Right forelimb (tissue), 1 donor: ENCODE results near the gene LIPC.
A peak's percentile ranks its signal among the peaks of the same experiment; 100 is the strongest.

Source experiments
- DNase-seq: peaks from one replicate; pipeline ENCODE4 v3.0.0-alpha.2; 2018

Gene LIPC

GRCh38 chr15:58438111-58438510, 6.3 kb downstream of the LIPC start:
- no peak for DNase-seq

GRCh38 chr15:58438956-58439355, 7.2 kb downstream of the LIPC start:
- DNase-seq, result no peak

GRCh38 chr15:58440158-58440910, 8.5 kb downstream of the LIPC start:
- no peak for DNase-seq

GRCh38 chr15:58440922-58441321, 9.1 kb downstream of the LIPC start:
- no peak for DNase-seq

DNA sequence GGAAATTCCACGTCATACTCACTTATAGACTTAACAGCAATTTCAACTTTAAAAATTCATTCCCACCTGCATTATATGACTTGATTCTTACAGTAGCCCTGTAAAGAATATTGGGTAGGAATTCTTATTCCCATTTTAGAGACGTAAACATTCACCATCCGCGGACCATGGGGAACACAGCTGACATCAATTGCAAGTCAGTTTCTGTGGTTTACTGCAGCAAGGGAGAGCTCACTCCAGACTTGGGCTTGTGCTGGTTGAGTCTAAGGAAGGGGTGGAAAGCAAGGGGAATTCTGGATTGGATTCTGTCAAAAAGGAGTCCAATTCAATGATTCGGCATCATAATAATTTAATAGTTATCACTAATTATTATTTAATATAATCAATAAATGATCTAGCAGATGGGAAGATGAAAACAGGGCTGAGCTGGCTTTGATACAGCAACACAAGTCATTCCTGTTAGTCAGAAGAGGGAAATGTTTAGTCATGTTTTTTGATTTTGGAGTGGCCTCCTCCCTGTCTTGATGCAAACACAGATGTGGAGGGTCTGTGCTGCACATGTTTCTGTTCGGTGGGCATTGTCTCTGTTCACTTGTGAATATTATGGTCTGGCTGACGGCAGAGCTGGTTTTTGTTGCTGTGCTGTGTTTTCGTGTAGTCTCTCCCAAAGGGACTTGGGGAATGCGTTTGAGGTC, 9.7 kb downstream of the LIPC start:
- DNase-seq, result no peak

DNA sequence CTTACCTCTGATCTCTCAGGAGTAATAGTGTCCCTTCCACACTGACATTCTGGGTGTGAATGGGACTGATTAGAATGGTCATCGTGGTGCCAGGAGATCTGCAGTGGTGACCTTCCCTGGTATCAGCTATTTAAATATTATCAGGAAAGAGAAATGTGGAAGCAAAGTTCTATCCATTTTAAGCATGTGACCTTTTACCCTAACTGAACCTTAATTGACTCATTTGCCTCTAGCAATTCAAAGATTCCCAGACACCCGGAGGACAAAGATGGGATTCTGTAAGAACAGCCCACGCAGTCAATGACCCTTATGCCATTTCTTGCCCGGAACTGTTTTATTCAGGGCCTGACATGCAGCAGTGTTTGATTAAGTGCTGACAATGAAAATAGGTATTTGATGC, 10.3 kb downstream of the LIPC start:
- no peak for DNase-seq

DNA sequence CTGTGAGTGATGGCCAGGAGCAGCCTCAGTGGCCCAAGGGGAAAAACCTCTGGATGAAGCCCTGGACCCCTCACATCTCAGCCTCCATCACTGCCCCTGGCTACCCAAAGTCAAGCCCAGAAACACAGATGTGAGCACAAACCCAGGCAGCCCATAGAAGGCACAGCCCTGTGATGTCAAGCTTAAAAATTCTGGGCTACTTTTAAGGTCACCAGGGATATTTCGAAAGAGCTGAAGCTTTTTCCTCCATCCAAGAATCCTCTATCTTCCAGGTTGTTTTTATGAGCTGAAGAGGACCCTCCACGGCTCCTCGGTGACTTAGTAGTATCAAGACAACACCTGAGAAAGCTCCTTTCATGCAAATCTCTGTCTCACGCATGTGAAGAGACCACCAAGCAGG, 11.5 kb downstream of the LIPC start:
- no peak for DNase-seq

DNA sequence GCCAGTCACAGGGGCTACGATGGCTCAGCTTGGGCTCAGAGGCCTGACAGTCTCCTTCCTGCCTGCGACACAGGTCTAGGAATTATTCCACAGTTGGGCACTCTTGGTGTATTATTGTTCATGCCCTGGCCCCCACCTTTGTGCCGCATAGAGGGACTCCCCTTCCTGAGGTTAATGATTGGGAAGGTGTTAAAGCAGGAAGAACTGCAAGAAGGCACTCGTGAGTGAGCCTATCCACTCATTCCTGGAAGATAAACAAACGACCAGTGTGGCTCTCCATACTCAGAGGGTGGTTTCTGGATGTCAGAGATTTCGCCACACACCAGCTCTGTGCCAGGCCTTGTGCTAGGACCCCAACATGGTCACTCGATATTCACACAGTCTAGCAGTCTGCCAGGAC, 12.3 kb downstream of the LIPC start:
- DNase-seq, result no peak

DNA sequence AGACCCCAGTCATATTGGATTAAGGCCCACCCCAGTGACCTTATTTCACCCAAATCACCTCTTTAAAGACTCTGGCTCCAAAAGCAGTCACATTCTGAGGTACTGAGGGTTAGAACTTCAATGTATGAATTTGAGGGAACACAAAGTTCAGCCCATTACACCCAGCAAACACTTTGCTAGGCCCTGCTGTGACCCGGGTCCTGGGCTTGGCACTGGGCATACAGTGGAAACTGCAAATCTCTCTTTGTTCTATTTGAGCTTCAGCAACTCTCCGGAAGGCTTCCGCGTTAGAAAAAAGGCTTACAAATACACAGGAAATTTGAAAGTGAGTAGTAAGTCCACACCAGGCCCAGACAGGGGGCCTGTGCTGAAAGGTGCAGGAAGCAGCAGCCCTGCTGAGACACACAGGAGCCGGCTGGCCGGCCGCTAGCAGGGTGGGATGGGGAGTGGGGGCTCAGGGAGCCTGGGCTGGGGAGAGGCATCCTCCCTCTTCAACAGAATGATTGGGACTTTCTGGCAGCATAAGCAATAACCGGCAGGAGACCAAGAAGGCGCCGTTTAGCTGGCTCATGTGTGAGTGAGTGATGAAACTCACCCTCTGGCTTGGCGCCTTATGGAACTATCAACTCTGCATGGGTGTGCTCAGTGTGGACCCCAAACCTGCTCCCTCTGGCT, 13.0 kb downstream of the LIPC start:
- DNase-seq, result no peak

DNA sequence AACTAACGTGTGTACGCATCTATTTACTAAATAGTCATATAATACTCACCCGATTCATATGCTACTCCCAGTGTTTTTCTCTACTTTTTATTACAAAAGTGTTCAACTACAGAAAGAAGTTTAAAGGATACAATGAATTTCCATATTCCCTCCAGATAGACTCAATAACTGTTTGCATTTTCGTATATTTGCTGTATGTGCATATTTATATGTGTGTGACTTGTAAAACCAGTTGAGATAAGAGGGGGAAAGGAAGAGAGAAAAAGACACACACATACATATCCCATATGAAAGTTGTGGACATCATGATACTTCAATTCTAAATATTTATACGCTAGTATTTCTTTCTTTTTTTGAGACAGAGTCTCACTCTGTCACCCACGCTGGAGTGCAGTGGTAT, 14.1 kb downstream of the LIPC start:
- DNase-seq, result no peak

DNA sequence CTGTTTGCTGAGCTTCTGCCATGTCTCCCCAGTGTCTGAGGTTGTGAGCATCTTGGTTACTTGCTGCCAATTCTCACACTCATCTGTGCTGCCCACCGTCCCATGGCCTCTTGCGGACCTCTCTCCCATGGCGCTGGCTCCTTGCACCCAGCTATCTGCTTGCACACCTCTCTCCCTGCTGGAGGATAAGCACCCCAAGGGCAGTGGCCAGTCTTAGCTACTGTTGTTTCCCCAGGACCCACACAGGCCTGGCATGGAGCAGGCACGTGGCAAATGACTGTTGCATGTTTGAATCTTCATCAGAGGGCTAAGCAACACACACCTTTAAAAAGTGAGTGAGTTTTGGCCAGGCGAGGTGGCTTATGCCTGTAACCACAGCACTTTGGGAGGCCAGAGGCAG, 14.7 kb downstream of the LIPC start:
- DNase-seq, result no peak

GRCh38 chr15:58447271-58448010, 15.7 kb downstream of the LIPC start:
- no peak for DNase-seq

DNA sequence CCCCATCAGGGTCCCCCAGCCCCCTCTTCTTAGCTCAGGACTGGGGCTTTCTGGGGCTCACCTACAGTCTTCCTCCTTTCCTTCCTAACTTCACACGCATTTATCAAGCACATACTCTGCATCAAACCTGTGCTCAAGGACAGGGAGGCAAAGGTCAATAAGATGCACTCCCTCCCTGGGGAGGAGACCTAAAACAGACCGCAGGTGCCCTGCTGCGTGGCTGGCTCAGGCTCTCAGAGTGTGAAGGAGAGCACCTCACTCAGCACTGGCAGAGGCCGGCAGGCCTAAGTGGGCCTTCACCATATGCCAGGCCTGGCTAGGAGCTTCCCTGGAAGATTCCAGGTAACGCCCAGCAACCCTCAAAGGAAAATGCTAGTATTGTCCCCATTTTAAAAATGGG, 16.5 kb downstream of the LIPC start:
- no peak for DNase-seq

GRCh38 chr15:58448906-58449305, 17.1 kb downstream of the LIPC start:
- no peak for DNase-seq

GRCh38 chr15:58451826-58452225, 20.0 kb downstream of the LIPC start:
- no peak for DNase-seq

DNA sequence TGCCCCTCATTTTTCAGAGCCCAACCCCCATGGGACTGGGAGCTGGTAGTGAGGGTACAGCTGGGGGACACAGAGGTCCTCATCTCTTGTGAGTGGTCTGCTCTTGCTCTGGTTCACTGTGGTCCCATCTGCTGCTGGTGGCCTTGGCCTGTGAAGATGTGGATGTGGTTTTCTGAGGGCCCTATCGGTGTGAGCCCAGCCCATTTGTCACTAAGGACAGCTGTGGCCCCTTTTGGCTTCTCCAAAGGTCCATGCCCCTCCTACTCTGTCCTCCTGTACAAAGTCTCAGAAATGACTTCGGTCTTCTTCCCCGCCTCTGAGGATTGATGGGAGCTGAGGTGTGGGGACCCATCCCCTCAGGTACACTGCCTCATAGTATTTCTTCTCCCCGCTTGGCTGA, 21.0 kb downstream of the LIPC start:
- DNase-seq, result no peak

DNA sequence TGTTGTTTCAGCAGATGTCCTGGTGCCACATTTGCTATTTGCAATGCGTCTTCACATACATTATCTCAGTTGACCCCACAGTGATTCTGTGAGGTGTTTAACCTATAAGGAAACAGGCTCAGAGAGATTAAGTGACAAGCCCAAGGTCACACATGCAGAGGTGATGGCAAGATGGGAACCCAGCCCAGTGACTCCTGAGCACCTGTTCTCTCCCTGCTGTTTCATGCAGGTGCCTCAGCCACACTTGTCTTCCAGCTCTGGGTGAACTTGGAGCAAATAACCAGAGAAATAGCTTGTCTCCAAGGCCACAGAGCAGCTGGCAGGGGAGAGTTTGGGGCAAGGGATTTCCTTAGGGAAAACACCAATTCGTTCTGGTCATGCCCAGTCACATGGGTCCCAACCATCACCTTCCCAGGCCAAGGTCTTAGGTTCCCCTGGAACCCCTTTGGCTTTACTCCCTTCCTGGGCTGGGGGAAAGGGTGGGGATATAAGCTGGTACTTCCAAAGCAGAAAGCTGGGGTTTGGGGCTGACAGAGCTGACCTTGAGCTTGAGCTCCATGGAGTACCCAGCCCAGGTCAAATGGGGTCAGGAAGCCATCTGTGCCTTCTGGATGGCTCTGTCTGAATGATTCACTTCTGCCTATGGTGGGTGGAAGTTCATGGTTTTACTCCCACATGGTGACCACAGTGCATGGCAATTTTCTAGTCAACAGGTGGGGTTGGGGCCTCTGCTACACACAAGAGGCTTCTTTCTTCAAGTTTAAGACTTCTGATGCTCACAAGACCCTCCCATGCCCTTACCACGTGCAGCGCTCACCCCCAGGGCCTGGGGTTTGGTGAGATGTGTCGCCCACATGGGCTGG, 22.4 kb downstream of the LIPC start:
- no peak for DNase-seq

GRCh38 chr15:58454950-58455401, 23.2 kb downstream of the LIPC start:
- no peak for DNase-seq

- DNase-seq, result no peak
Observed at GRCh38 chr15:58457466-58457965, 25.7 kb downstream of the LIPC start.

GRCh38 chr15:58458076-58458475, 26.3 kb downstream of the LIPC start:
- DNase-seq, result no peak

- DNase-seq, result no peak
Observed at GRCh38 chr15:58459045-58459444, 27.3 kb downstream of the LIPC start.

- peak; percentile 66 for DNase-seq
Observed at GRCh38 chr15:58459560-58459959, 27.8 kb downstream of the LIPC start.
